Osteocyte (in vitro differentiated cells): Measurements from ENCODE around the gene ETNPPL. TPM values are rescaled to one million over a fixed set of nuclear protein-coding genes. Genes with fewer than 3 reads are reported as not detected.

ENCODE experiments used
- DNase-seq: peaks from one replicate; pipeline ENCODE4 v3.0.0; 2021; ENCODE audit warnings: mixed read lengths; ENCODE audit not compliant: unreplicated experiment; ENCODE audit errors: extremely low spot score
- H3K27ac Mint-ChIP-seq: one replicate; pipeline ENCODE4 v1.8.0; 2021; ENCODE audit warnings: mild to moderate bottlenecking, mixed read lengths; ENCODE audit not compliant: unreplicated experiment
- H3K27me3 Mint-ChIP-seq: one replicate; pipeline ENCODE4 v1.8.0; 2021; ENCODE audit warnings: mixed read lengths; ENCODE audit not compliant: unreplicated experiment
- H3K36me3 Mint-ChIP-seq: one replicate; pipeline ENCODE4 v1.8.0; 2021; ENCODE audit warnings: mixed read lengths; ENCODE audit not compliant: unreplicated experiment
- H3K4me1 Mint-ChIP-seq: one replicate; pipeline ENCODE4 v1.8.0; 2021; ENCODE audit warnings: mixed read lengths; ENCODE audit not compliant: unreplicated experiment
- H3K4me3 Mint-ChIP-seq: one replicate; pipeline ENCODE4 v1.8.0; 2021; ENCODE audit warnings: mild to moderate bottlenecking, moderate library complexity, mixed read lengths; ENCODE audit not compliant: unreplicated experiment
- H3K9me3 Mint-ChIP-seq: one replicate; pipeline ENCODE4 v1.8.0; 2021; ENCODE audit warnings: mixed read lengths; ENCODE audit not compliant: unreplicated experiment
- CTCF ChIP-seq: fragments of 200-600 bp; sonication (generic); IDR thresholded peaks from 2 replicates; pipeline ENCODE4 v1.5.0; 2021; ENCODE audit warnings: antibody characterized with exemption, mild to moderate bottlenecking, moderate library complexity
- long read RNA-seq: library from polyadenylated mRNA; unstranded; transcript quantifications from one replicate; pipeline ENCODE4 v2.0.0, GENCODE V29; 2021
- total RNA-seq: library from RNA; stranded (reverse); gene quantifications from 2 replicates; pipeline ENCODE4 v1.2.1, GENCODE V29; 2021

Gene ETNPPL
- total RNA-seq: not detected in 2 replicates
- long read RNA-seq: 0 reads

GRCh38 chr4:108762559-108763225, at the start of gene ETNPPL:
ETNPPL (minus strand) TSS chr4:108763053; CDS start chr4:108762898, 155 bp downstream.
- no peak for TF ChIP-seq CTCF
- peaks cover 45% of the 10 kb centered on the region for H3K27me3 Mint-ChIP-seq
- H3K36me3 Mint-ChIP-seq: no peaks in the 10 kb centered on the region
- H3K27ac Mint-ChIP-seq: no peak within 1 kb of the TSS
- no peaks in the 10 kb centered on the region for H3K9me3 Mint-ChIP-seq
- peak; percentile 84 for DNase-seq
- H3K4me3 Mint-ChIP-seq: peak within 1 kb of the TSS; percentile 73
- H3K4me1 Mint-ChIP-seq: peaks cover 10% of the 10 kb centered on the region

- H3K27me3 Mint-ChIP-seq: peaks cover 6% of the 10 kb centered on the region
- no peak for DNase-seq
- no peaks in the 10 kb centered on the region for H3K36me3 Mint-ChIP-seq
- H3K9me3 Mint-ChIP-seq: no peaks in the 10 kb centered on the region
- H3K4me3 Mint-ChIP-seq: no peak overlapping the region
- no peak overlapping the region for H3K27ac Mint-ChIP-seq
- no peak for TF ChIP-seq CTCF
- no peaks in the 10 kb centered on the region for H3K4me1 Mint-ChIP-seq
These were observed 48.6 kb upstream of the ETNPPL start for GRCh38 chr4:108811486-108811885.

GRCh38 chr4:108810087-108810486, 47.2 kb upstream of the ETNPPL start:
- Mint-ChIP-seq H3K27ac (no peak overlapping the region), H3K4me3 (no peak overlapping the region), H3K27me3 (peaks cover 5% of the 10 kb centered on the region), H3K4me1 (no peaks in the 10 kb centered on the region), H3K36me3 (no peaks in the 10 kb centered on the region), H3K9me3 (no peaks in the 10 kb centered on the region)
- no peak for DNase-seq
- no peak for TF ChIP-seq CTCF

- no peaks in the 10 kb centered on the region for H3K27me3 Mint-ChIP-seq
These were observed 41.9 kb upstream of the ETNPPL start for GRCh38 chr4:108804648-108805273.

More at GRCh38 chr4:108804648-108805273, 41.9 kb upstream of the ETNPPL start:
- Mint-ChIP-seq H3K4me1 (no peaks in the 10 kb centered on the region), H3K4me3 (no peak overlapping the region), H3K36me3 (no peaks in the 10 kb centered on the region), H3K27ac (no peak overlapping the region), H3K9me3 (no peaks in the 10 kb centered on the region)
- no peak for TF ChIP-seq CTCF
- DNase-seq: no peak
